HG02763 (cell line): ENCODE results near the gene RAP1GAP.

ENCODE experiments used
- ATAC-seq: cut with Tn5 transposase; IDR thresholded peaks from one replicate; pipeline ENCODE4 v1.9.1; 2021; ENCODE audit warnings: mild to moderate bottlenecking, moderate library complexity; ENCODE audit not compliant: unreplicated experiment

RAP1GAP gene

DNA sequence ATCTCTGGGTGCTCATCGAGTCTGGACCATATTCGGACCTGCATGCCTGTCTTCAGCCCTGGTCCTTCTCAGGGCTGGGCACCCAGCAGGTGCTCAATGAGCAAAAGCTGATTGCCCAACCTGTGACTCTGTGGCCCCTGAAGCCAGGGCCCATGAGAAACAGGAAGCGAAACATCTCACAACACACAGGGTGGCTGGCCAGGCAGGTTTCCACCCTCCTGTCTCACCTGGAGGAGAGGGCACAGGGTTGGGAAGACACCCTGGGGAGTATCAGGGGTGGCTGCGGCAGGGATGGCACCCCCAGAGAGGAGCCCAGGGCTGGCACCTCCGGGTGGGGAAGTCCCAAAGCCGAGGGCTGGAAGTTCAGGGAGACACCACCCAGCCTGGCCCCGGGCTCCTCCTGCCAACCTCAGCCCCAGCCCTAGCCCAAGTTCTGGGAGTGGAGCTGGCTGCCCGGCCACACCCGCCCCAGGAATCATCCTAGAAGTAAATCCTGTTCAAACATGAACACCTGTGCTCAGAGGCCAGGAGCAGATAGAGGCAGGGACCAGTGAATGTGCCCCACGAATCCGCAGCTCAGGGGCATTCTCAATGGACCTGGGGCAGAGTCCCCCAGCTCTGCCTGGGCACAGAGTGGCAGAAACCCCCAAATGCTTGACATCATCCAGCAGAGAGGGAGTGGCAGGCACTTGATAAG lies 54.6 kb downstream of the RAP1GAP start:
- ATAC-seq = no peak

DNA sequence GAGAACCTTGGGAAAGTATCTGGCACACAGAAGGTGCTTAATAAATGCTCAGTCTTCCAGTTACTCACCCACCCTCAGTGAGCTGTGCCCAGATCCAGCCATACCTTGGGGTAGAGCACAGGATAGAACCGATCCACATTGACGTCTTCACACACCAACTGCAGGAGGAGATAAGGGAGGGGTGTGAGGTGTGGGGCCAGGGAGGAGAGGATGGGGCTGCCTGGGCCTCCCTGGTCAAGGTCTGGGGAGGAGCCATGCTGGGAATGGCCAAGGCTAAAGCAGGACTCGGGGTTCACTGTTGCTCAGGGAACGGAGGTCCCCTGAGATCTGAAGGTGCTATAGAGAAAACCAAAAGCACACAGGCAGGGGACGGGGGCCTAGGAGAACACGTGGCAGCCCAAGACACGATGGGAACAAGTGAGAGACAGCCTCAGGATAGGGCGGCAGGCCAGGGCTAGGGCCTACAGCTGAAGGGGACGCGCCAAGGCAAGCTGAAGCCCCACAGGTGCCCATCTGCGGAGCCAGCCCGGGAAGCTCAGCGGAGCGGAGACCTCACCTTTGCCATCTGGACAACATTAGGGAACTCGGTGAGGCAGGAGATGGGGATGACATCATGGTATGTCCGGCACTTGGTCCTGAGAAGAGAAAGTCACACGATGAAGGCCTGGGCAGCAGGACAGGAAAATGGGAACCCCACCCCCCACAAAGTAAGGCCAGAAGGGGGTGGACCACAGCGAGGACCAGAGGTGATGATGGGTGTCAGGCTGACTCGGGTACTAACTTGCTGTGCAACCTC lies 55.9 kb downstream of the RAP1GAP start:
- ATAC-seq = no peak

- no peak for ATAC-seq
These were observed 57.1 kb downstream of the RAP1GAP start for GRCh38 chr1:21612057-21612456.

DNA sequence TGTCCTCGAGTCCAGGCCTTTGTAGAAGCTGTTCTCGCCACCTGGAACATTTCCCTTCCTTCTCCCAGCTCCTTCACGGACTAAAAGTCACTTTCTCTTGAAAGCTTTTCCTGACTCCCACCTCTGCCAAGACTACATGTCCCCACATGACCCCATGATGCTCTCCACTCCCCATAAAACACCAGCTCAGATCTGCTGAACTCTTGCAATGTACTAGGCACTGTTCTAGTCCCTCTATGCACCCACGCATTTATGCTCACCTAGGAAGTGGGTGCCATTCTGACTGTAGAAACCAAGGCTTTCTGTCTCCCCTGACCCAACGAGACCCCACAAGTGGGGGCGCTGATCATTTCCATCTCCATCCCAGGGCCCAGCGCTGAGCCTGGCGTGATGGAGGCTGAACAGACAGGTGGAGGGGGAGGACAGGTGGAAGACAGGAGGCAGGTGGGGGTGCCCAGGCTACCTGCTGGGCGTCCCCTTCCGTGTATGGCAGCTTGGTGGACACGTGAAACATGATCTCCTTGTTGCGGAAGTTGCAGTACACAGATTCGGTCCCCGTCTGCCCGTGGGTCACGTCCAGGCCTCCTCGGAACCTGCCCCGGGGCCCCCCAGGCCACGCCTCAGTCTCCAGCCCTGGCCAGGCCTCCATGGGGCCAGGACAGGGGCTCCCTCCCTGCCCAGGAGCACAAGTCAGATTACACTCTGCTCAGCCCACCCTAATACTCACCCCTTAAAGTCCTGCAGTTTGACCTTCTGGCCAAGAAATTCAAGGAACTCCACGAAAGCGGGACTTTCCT lies 58.0 kb downstream of the RAP1GAP start:
- ATAC-seq = no peak

DNA sequence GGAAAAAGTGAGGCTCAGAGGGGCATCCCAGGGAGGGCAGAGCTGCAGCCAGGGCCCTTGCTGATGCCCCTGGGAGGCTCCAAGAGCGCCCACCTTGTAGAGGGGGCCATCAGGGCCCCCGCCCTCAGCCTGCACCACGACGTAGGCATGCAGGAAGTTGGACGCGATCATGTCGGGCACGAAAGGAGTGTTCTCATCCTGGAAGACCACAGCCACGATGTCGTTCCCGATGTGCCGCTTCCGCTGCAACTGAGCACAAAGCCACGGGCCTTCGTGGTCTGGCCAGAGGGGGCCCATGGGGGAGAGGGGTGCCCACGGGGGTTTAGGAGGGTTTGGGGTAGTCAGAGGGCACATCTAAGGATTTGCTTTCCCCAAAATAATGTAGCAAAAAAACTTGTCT lies 59.1 kb downstream of the RAP1GAP start:
- ATAC-seq = no peak

GRCh38 chr1:21608798-21609197 lies 60.4 kb downstream of the RAP1GAP start:
- no peak for ATAC-seq

GRCh38 chr1:21607549-21608529 lies 61.3 kb downstream of the RAP1GAP start:
- no peak for ATAC-seq

- ATAC-seq = no peak
These were observed 63.0 kb downstream of the RAP1GAP start for GRCh38 chr1:21605964-21606705.

GRCh38 chr1:21605012-21605715 lies 64.0 kb downstream of the RAP1GAP start:
- ATAC-seq = no peak

DNA sequence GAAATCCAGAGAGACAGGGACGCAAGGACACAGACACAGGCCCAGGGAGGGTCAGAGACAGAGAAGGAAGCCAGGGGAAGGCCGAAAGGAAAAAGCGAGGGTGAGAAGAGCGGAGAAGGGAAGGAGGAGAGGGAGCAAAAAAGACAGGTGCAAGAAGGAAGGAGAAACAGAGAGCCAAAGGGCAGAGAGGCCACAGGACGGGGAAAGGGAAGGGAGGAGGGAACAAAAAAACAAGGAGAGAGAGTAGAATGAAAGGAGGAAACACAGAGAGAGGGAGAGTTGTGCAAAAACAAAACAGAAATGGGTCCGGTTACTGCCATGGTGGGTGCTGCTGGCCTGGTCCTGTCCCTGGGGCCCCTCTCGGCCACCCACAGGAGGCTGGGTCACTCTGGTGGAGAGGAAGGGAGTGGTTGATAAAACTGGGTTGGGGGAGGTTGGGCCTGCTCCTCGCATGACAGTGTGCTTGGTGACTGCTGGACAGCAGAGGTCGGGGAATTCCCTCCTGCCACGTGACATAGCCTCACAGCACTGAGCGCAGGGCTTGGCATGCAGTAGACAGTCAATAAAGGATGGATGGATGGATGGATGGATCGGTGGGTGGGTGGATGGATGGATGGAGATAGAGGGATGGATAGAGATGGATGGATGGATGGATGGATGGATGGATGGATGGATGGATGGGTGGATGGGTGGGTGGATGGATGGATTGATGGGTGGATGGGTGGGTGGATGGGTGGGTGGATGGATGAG lies 64.8 kb downstream of the RAP1GAP start:
- ATAC-seq = no peak

DNA sequence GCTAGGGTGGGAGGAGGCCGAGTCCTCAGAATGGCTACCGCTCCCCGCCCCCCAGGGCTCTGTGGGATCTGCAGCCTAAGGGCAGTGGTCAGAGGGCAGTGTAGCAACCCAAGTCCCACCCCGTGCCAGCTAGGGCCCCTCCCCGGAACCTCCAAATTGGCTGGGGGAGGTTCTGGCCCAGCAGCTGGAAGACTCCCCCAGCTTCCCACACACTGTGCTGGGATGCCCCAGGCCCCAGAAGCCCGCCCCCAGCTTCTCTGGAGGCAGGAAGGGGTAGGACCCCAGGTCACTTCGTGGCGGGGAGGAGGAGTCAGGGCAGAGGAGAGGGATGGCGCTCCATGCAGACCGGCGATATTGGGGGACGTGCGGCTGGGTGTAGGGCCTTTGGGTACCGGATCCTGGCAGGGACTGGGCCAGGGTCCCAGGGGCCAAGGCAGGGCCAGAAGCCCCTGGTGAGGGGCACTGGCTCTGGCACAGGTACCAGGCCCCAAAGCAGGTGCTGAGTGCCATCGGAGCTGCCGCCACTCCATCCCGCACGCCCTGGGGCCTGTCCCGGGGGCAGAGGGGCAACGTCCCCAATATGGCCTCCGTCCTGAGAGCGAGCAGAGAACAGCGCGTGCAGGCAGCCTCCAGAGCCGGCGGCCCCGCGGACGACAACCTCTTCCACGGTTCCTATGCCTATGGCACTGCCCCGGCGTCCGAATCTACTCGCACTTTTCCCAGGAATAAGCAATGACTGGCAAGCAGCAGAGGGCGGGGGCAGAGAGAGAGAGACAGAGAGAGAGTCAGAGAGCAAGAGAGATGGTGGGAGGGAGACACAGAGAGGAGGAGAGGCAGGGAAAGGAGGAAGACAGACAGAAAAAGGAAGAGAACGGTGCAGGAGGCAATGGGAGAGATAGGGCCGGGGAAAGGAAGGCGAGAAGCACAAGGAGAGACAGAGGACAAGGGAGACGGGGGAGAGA lies 65.7 kb downstream of the RAP1GAP start:
- ATAC-seq = no peak

DNA sequence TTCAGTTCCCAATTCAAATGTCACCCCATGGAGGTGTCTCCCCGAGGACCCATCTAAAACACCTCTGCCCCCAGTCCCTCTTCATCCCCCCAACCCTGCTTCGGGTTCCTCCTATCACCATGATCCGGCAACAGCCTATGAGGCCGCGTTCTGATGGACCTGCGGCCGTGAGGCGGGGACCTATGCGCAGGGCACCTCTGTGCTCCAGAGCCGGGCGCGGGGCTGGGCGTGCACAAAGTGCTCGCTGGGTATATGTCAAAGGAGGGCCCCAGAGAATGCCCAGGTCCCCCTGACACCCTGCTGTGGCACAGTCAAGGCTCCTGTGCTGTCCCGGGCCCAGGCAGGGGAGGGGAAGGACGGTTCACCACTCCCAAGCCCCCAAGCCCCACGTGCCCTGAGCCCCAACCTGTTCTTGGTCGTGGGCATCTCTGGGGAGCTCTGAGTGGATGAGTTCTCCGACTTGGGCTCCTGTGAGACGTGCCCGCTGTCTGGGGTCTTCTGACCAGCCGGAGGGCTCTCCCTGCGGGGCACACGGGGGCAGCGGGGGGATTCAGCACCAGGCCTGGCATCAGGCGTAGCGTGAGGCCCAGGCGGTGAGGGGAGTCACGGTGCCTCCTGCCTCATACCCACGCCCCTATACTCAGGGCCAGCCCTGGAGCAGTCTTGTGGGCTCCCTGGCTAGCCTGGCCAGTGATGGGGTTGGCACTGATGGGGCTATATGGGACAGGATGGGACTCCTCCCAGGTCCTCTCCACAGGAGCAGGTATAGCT lies 67.7 kb downstream of the RAP1GAP start:
- ATAC-seq = no peak

DNA sequence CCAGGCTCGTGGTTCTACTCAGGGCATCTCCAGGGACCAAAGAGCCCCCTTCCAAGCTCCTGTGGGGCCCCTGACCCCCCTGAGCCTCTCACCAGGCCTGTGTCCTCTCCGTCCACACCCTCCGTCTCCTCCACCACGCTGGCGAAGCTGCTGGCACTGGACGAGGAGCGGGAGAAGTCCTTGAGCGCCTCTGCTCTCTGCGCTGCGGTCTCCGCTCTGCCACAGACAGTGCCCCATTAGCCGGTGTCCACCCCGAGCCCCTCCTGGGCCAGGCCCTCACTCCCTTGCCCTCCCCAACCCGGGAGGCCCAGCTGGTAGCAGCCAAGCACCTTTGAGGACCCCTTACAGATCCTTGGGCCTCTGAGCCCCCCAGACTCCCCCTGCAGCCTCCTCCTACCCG lies 69.8 kb downstream of the RAP1GAP start:
- ATAC-seq = no peak

DNA sequence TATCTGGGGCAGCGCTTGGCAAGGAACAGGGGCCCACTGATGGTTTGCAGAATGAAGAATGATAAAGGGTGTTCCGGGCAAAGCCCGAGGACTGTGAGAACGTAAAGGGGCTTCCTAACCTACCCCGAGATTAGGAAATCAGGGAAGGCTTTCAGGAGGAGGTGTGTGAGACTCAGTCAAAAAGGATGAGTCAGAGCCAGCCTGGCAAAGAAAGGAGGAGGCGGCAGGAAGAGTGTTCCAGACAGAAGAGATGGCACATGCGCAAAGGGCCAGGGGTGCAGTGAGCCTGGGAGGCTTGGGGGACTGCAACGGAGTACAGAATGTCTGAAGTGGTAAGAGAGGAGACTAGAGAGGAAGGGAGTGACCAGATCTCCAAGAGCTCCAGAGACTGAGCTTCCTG lies 70.3 kb downstream of the RAP1GAP start:
- no peak for ATAC-seq

GRCh38 chr1:21598417-21598816 lies 70.7 kb downstream of the RAP1GAP start:
- ATAC-seq = no peak

GRCh38 chr1:21597753-21598152 lies 71.4 kb downstream of the RAP1GAP start:
- no peak for ATAC-seq

DNA sequence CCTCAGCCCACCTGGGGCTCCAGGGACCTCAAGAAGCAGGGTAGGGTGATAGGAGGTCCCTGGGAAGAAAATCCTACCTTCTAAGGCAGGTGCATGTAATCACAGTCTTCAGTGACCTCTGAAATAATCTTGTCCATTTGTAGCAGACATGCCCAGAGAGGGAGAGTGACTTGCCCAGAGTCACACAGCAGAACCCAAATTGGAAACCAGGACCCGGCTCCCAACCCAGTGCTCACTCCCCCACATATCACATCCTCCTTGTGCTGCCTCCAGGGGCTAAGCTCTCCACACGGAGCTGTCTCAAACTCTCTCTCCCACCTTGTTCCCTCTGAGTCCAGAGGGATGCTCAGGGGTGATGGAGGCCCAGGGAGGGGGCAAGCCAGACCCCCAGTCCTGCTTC lies 72.5 kb downstream of the RAP1GAP start:
- ATAC-seq = no peak
